Prostate gland (tissue), 2 donors: Measurements from ENCODE around the gene MLLT1. TPM values are rescaled to one million over a fixed set of nuclear protein-coding genes. Genes with fewer than 3 reads are reported as not detected.

Experiments
- DNase-seq: peaks from one replicate; pipeline ENCODE4 v3.0.0-alpha.2; 2019; ENCODE audit warnings: low spot score
- H3K27ac ChIP-seq, 2 donors: fragments of 200-600 bp; sonication (generic); 2 replicates each; pipeline ENCODE4 v1.5.1; 2017 to 2019
- H3K27me3 ChIP-seq: fragments of 200-600 bp; sonication (generic); replicated peaks from 2 replicates; pipeline ENCODE4 v1.5.1; 2019; ENCODE audit not compliant: insufficient read depth
- H3K36me3 ChIP-seq, 2 donors: fragments of 200-600 bp; sonication (generic); 1 replicate in 1 of 2; 2 replicates in 1 of 2; pipeline versions ENCODE4 v1.5.1 to v1.8.1; 2017 to 2019
- H3K4me1 ChIP-seq: fragments of 200-600 bp; sonication (generic); replicated peaks from 2 replicates; pipeline ENCODE4 v1.5.1; 2019
- H3K4me3 ChIP-seq, 2 donors: fragments of 200-600 bp; sonication (generic); 2 replicates each; pipeline ENCODE4 v1.5.1; 2017 to 2019
- H3K9me3 ChIP-seq: fragments of 200-600 bp; sonication (generic); 2 replicates; pipeline ENCODE4 v1.5.1; 2017
- POLR2A ChIP-seq: fragments of 450-650 bp; IDR thresholded peaks from one replicate; pipeline ENCODE4 v1.6.1; 2016; ENCODE audit warnings: antibody characterized with exemption, mild to moderate bottlenecking
- POLR2AphosphoS5 ChIP-seq: sonication (generic); formaldehyde crosslinking; IDR thresholded peaks from one replicate; pipeline ENCODE4 v1.6.1; 2017; ENCODE audit warnings: antibody characterized with exemption
- WGBS: methylation state at CpG from one replicate; pipeline ENCODE4 v1.1.5; 2018; 5-methylcytosine and 5-hydroxymethylcytosine counted together
- intact Hi-C: fragments of 100-400 bp; cut with DNase I; formaldehyde crosslinking; loops from one replicate; pipeline ENCODE4 v1.14.2; 2022
- total RNA-seq, 2 donors: library from RNA; depleted of rRNA; stranded (reverse); fragments of >200 nt; gene quantifications; one replicate each; pipeline ENCODE4 v1.1.0, GENCODE V29; 2016
- TF ChIP-seq, protein P1 (sequence below), 4 experiments: fragments of 200-600 bp in 2 of 4; fragments of 450-650 bp in 2 of 4; sonication (generic) in 2 of 4; IDR thresholded peaks; 1 replicate in 3 of 4; 2 replicates in 1 of 4; pipeline ENCODE4 v1.5.1; 2016 to 2019; ENCODE audit warnings: antibody characterized with exemption in 4 of 4, mild to moderate bottlenecking in 2 of 4, moderate library complexity in 2 of 4

MLLT1 gene
- total RNA-seq, 2 donors from 2014 or later, result 39.9 to 41.4 TPM

DNA sequence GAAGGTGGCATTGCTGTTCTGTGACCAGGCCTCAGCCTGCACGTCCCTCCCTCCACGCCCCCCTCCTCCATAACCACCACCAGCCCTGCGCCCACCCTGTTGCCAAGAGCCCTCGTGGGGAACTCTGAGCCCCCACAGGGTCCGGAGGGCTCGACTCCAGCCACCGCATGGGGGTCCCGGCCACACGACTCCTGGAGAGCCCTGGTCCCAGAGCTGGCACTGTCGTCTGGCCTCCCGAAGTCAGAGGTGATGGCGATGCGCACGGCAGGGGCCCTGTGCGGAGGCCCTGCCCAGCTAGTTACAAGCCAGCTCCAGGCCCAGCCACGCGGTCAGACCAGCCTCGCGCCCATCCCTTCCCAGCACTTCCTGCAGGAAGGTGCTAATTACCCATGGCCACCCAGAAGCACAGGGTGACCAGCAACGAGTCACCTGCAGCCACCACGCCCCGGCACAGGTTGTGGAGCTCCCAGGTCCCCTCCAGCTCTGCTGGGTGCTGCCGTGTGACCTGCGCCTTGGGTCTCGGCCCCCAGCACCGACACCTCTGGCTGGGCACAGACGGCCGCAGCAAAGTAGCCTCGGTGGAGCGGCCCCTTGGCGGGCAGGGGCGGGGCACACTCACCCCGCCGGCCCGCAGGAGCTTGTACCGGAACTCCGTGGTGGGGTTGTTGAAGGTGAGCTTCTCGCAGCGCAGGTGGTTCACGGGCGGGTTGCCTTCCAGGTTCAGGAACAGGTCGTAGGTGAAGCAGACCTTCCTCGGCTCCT, 49.6 kb downstream of the MLLT1 start:
- no peak for DNase-seq
- Histone ChIP-seq H3K4me3 (no peak overlapping the region), H3K9me3 (no peaks in the 10 kb centered on the region), H3K4me1 (peaks cover 31% of the 10 kb centered on the region), H3K27ac (no peak overlapping the region), H3K27me3 (no peaks in the 10 kb centered on the region), H3K36me3 (peaks cover 5 to 6% of the 10 kb centered on the region in 2 donors)
- 91% methylated on average over 43 of the region's 43 CpGs for WGBS
- intact Hi-C loops, result loop anchor here (5.0 kb wide), 1 partner anchor 42 kb away; no protein-coding TSS in a partner anchor
- TF ChIP-seq POLR2AphosphoS5 (no peak), POLR2A (no peak)
- TF ChIP-seq, protein P1, sequence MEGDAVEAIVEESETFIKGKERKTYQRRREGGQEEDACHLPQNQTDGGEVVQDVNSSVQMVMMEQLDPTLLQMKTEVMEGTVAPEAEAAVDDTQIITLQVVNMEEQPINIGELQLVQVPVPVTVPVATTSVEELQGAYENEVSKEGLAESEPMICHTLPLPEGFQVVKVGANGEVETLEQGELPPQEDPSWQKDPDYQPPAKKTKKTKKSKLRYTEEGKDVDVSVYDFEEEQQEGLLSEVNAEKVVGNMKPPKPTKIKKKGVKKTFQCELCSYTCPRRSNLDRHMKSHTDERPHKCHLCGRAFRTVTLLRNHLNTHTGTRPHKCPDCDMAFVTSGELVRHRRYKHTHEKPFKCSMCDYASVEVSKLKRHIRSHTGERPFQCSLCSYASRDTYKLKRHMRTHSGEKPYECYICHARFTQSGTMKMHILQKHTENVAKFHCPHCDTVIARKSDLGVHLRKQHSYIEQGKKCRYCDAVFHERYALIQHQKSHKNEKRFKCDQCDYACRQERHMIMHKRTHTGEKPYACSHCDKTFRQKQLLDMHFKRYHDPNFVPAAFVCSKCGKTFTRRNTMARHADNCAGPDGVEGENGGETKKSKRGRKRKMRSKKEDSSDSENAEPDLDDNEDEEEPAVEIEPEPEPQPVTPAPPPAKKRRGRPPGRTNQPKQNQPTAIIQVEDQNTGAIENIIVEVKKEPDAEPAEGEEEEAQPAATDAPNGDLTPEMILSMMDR (IDR thresholded peaks at IDR 0.05), result no peak

GRCh38 chr19:6229216-6229913, 50.4 kb downstream of the MLLT1 start:
- H3K4me3 ChIP-seq, result no peak overlapping the region
- H3K9me3 ChIP-seq, result no peaks in the 10 kb centered on the region
- no peak for DNase-seq
- peaks cover 5 to 6% of the 10 kb centered on the region in 2 donors for H3K36me3 ChIP-seq
- no peaks in the 10 kb centered on the region for H3K27me3 ChIP-seq
- H3K4me1 ChIP-seq, result peaks cover 23% of the 10 kb centered on the region
- 86% methylated on average over 27 of the region's 27 CpGs for WGBS
- intact Hi-C loops, result no loop called here
- TF ChIP-seq POLR2AphosphoS5 (no peak), POLR2A (no peak)
- TF ChIP-seq, protein P1 (IDR thresholded peaks at IDR 0.05), result no peak
- no peak overlapping the region for H3K27ac ChIP-seq

DNA sequence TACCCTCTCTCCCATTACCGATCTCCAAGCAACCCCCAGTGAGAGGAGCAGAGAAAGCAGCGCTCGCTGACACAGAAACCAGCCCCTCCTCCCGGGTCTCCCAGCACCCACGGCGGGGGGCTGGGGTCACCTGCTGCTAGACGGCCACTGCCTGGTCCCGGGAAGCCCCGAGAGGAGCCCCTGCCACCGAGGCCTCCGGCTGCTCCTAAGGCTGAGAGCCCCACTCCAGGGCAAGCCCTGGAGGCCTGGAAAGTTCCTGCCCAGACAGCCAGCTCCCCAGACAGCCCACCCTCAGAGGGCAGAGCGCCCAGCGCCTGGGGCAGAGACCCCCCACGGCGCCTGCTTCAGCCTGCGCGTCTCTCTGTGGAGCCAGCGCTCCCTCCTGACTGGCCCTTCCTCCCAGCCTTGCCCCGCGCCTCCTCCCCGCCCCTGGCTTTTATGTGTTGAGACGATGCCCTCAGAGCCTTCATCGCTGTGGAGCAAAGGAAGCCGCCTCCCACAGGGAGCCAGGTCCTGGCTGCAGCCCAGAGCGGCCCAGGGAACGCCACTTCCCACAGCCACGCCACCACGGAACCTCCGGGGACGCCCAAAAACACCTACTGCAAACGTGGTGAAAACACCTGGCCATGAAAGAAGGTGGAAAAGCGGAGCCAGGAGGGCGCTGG, 51.1 kb downstream of the MLLT1 start:
- Histone ChIP-seq H3K27ac (no peak overlapping the region), H3K9me3 (no peaks in the 10 kb centered on the region), H3K27me3 (no peaks in the 10 kb centered on the region), H3K4me1 (peaks cover 16% of the 10 kb centered on the region), H3K36me3 (peaks cover 5 to 6% of the 10 kb centered on the region in 2 donors), H3K4me3 (no peak overlapping the region)
- no peak for DNase-seq
- intact Hi-C loops, result no loop called here
- TF ChIP-seq, protein P1 (IDR thresholded peaks at IDR 0.05), result no peak
- TF ChIP-seq POLR2AphosphoS5, result no peak
- TF ChIP-seq POLR2A, result no peak
- 46% methylated on average over 19 of the region's 33 CpGs for WGBS

GRCh38 chr19:6227936-6228325, 51.8 kb downstream of the MLLT1 start:
- Histone ChIP-seq H3K4me3 (no peak overlapping the region), H3K27ac (no peak overlapping the region), H3K4me1 (peaks cover 9% of the 10 kb centered on the region), H3K9me3 (no peaks in the 10 kb centered on the region), H3K27me3 (no peaks in the 10 kb centered on the region), H3K36me3 (peaks cover 5 to 6% of the 10 kb centered on the region in 2 donors)
- intact Hi-C loops, result no loop called here
- no peak for DNase-seq
- WGBS, result 82% methylated on average over 12 of the region's 12 CpGs
- TF ChIP-seq, protein P1 (IDR thresholded peaks at IDR 0.05), result no peak
- no peak for TF ChIP-seq POLR2A
- TF ChIP-seq POLR2AphosphoS5, result no peak
